Endothelial cell of umbilical vein (primary cell): ENCODE measurements around the gene SPP1. TPM values are rescaled to one million over a fixed set of nuclear protein-coding genes. Genes with fewer than 3 reads are reported as not detected.

ENCODE experiments used
- BruUV-seq: library from RNA; stranded (reverse); fragments of 400-500 nt; replicated peaks from 2 replicates; lab custom pipeline; 2021; lab: Mats Ljungman, UMichigan
- CTCF ChIA-PET: fragments of 300-600, 350-600 bp; sonication (Branson Sonifier 250); formaldehyde crosslinking; loops from one replicate; lab custom pipeline; 2021; ENCODE audit warnings: antibody characterized with exemption, inconsistent platforms; lab: Charles Lee
- POLR2A ChIA-PET: fragments of 300-600, 350-600 bp; sonication (Branson Sonifier 250); formaldehyde crosslinking; loops from one replicate; lab custom pipeline; 2021; ENCODE audit warnings: antibody characterized with exemption, inconsistent platforms; lab: Charles Lee
- DNase-seq: peaks from one replicate; pipeline ENCODE4 v3.0.0-alpha.2; 2011; ENCODE audit warnings: low read depth, low spot score
- FAIRE-seq: peaks from 2 replicates; lab custom pipeline; 2011; peaks lifted over from hg19 to GRCh38; lab: Jason Lieb, UNC
- H2AFZ ChIP-seq: 2 replicates; pipeline ENCODE4 v1.6.0; 2012; ENCODE audit warnings: low read depth, low read length, control low read depth, inconsistent platforms
- H3K27ac ChIP-seq: 2 replicates; pipeline ENCODE4 v1.5.1; 2011; ENCODE audit warnings: low read depth, mild to moderate bottlenecking, control low read depth, low read length, moderate library complexity; ENCODE audit not compliant: insufficient read depth
- H3K27me3 ChIP-seq, 2 experiments: 2 replicates each; pipeline versions ENCODE4 v1.6.0 to v1.6.1; 2011; ENCODE audit warnings: low read length in 2 of 2, mixed read lengths in 1 of 2; ENCODE audit not compliant: control insufficient read depth in 2 of 2, insufficient read depth in 2 of 2
- H3K36me3 ChIP-seq, 2 experiments: 2 replicates in 1 of 2; 3 replicates in 1 of 2; pipeline ENCODE4 v1.5.1; 2011; ENCODE audit warnings: low read length in 2 of 2, mild to moderate bottlenecking in 1 of 2, moderate library complexity in 1 of 2; ENCODE audit not compliant: control insufficient read depth in 2 of 2, insufficient read depth in 2 of 2; ENCODE audit errors: extremely low read depth in 1 of 2
- H3K4me1 ChIP-seq: 3 replicates; pipeline ENCODE4 v1.5.1; 2011; ENCODE audit warnings: mild to moderate bottlenecking, low read length; ENCODE audit not compliant: control insufficient read depth, insufficient read depth; ENCODE audit errors: extremely low read depth
- H3K4me2 ChIP-seq: 2 replicates; pipeline ENCODE4 v1.6.1; 2011; ENCODE audit warnings: low read length, control low read depth, mixed read lengths; ENCODE audit not compliant: insufficient read depth
- H3K4me3 ChIP-seq, 3 experiments: fragments of 200-600 bp in 1 of 3; sonication (generic), shearing (Covaris generic) in 1 of 3; replicated peaks in 1 of 3; 2 replicates each; pipeline ENCODE4 v1.5.1; 2011 to 2016; ENCODE audit warnings: control low read depth in 3 of 3, low read length in 3 of 3, mild to moderate bottlenecking in 2 of 3, inconsistent platforms in 1 of 3, low read depth in 1 of 3, moderate library complexity in 1 of 3; ENCODE audit not compliant: insufficient read depth in 1 of 3
- H3K79me2 ChIP-seq: 2 replicates; pipeline ENCODE4 v1.6.0; 2012; ENCODE audit warnings: low read length, inconsistent platforms; ENCODE audit not compliant: control insufficient read depth, insufficient read depth
- H3K9ac ChIP-seq: replicated peaks from 2 replicates; pipeline ENCODE3; 2011; ENCODE audit warnings: low read length, control low read depth; ENCODE audit not compliant: insufficient read depth; ENCODE audit errors: extremely low read depth
- H3K9me1 ChIP-seq: replicated peaks from 3 replicates; pipeline ENCODE4 v1.6.0; 2011; ENCODE audit warnings: mild to moderate bottlenecking, low read length; ENCODE audit not compliant: control insufficient read depth, insufficient read depth; ENCODE audit errors: extremely low read depth
- H3K9me3 ChIP-seq: replicated peaks from 2 replicates; pipeline ENCODE4 v1.5.1; 2012; ENCODE audit warnings: low read length, inconsistent platforms; ENCODE audit not compliant: control insufficient read depth, insufficient read depth
- H4K20me1 ChIP-seq: replicated peaks from 2 replicates; pipeline ENCODE3; 2011; ENCODE audit warnings: mild to moderate bottlenecking, low read length; ENCODE audit not compliant: control insufficient read depth, insufficient read depth; ENCODE audit errors: extremely low read depth
- EZH2 ChIP-seq: IDR thresholded peaks from 2 replicates; pipeline ENCODE4 v1.6.1; 2012; ENCODE audit warnings: borderline replicate concordance, low read depth, mild to moderate bottlenecking, moderate library complexity, low read length, inconsistent platforms; ENCODE audit not compliant: severe bottlenecking
- FOS ChIP-seq: IDR thresholded peaks from 2 replicates; pipeline ENCODE4 v1.6.1; 2011; ENCODE audit warnings: mild to moderate bottlenecking, low read length, moderate library complexity, borderline replicate concordance; ENCODE audit not compliant: insufficient read depth
- GATA2 ChIP-seq: IDR thresholded peaks from 2 replicates; pipeline ENCODE4 v1.7.0; 2011; ENCODE audit warnings: low read depth, mild to moderate bottlenecking, moderate library complexity, mixed read lengths, low read length; ENCODE audit not compliant: insufficient read length, insufficient read depth
- JUN ChIP-seq: IDR thresholded peaks from 2 replicates; pipeline ENCODE4 v1.6.1; 2011; ENCODE audit warnings: borderline replicate concordance, low read depth; ENCODE audit not compliant: insufficient read length, insufficient read depth
- MYC ChIP-seq: IDR thresholded peaks from one replicate; pipeline ENCODE4 v1.6.1; 2011; ENCODE audit warnings: mild to moderate bottlenecking, low read depth, low read length
- POLR2A ChIP-seq: IDR thresholded peaks from 2 replicates; pipeline ENCODE4 v1.6.1; 2012; ENCODE audit warnings: low read depth, mild to moderate bottlenecking, control low read depth, low read length
- POLR2AphosphoS5 ChIP-seq: IDR thresholded peaks from 2 replicates; pipeline ENCODE4 v1.6.1; 2012; ENCODE audit warnings: low read depth, mild to moderate bottlenecking, control low read depth, low read length, moderate library complexity; ENCODE audit not compliant: insufficient read depth
- dilution Hi-C: fragments of 300-500 bp; cut with MboI; formaldehyde crosslinking; loops from one replicate; pipeline ENCODE4 v1.15.0; 2019; ENCODE audit warnings: low sequenced_read_pairs; ENCODE audit not compliant: extremely low pct_ligation_motif_present
- intact Hi-C: fragments of 100-400 bp; cut with micrococcal nuclease; formaldehyde crosslinking; loops from one replicate; pipeline ENCODE4 v1.10.0; 2022
- polyA plus RNA-seq, 4 experiments: library from polyadenylated mRNA; depleted of rRNA in 3 of 4; stranded (reverse) in 3 of 4; unstranded in 1 of 4; fragments of >200 nt; gene quantifications; 2 replicates each; pipeline versions ENCODE4 v1.2.1 to v1.2.3, GENCODE V29; 2011 to 2012; ENCODE audit warnings: missing spikeins in 1 of 4
- total RNA-seq: library from RNA; stranded (reverse); gene quantifications from 2 replicates; pipeline ENCODE4 v1.2.3, GENCODE V29; 2021
- TF ChIP-seq, protein P1 (sequence below), 2 donors: IDR thresholded peaks; 1 replicate in 1 of 2; 2 replicates in 1 of 2; pipeline ENCODE4 v1.5.1; 2011; ENCODE audit warnings: low read length in 2 of 2, mild to moderate bottlenecking in 2 of 2, moderate library complexity in 2 of 2, control low read depth in 1 of 2, inconsistent platforms in 1 of 2, low read depth in 1 of 2; ENCODE audit not compliant: insufficient read depth in 1 of 2; ENCODE audit errors: extremely low read depth in 1 of 2
- TF ChIP-seq, protein P2 (sequence below): IDR thresholded peaks from 2 replicates; pipeline ENCODE4 v1.6.1; 2011; ENCODE audit not compliant: insufficient read depth, insufficient read length

SPP1 gene
- total and polyA plus RNA-seq, 2 donors (not counting 3 experiments of a cell fraction or from before 2014, with no cell fraction given): not detected

DNA sequence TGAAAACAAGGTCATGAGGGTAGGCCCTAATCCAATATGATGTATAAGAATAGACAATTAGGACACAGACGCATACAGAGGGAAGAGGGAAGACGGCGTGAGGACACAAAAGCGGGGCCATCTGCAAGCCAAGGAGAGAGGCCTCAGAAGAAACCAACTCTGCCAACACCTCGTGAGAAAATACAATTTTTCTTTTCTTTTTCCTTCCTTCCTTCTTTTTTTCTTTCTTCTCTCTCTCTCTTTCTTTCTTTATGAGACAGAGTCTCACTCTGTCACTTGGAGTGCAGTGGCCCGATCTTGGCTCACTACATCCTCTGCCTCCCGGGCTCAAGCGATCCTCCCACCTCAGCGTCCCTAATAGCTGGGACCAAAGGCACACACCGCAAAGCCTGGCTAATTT, 30.4 kb downstream of the SPP1 start:
- H3K9me3 ChIP-seq: no peaks in the 10 kb centered on the region
- H3K79me2 ChIP-seq: peaks cover 29% of the 10 kb centered on the region
- dilution Hi-C loops (no loop called here), intact Hi-C loops (loop anchor here (5.0 kb wide), 1 partner anchor 101 kb away; no protein-coding TSS in a partner anchor)
- DNase-seq (no peak), FAIRE-seq (no peak)
- no TSS peak for BruUV-seq
- TF ChIP-seq FOS (no peak), JUN (no peak), POLR2A (no peak), POLR2AphosphoS5 (no peak), MYC (no peak), EZH2 (no peak), GATA2 (no peak)
- TF ChIP-seq, protein P1, sequence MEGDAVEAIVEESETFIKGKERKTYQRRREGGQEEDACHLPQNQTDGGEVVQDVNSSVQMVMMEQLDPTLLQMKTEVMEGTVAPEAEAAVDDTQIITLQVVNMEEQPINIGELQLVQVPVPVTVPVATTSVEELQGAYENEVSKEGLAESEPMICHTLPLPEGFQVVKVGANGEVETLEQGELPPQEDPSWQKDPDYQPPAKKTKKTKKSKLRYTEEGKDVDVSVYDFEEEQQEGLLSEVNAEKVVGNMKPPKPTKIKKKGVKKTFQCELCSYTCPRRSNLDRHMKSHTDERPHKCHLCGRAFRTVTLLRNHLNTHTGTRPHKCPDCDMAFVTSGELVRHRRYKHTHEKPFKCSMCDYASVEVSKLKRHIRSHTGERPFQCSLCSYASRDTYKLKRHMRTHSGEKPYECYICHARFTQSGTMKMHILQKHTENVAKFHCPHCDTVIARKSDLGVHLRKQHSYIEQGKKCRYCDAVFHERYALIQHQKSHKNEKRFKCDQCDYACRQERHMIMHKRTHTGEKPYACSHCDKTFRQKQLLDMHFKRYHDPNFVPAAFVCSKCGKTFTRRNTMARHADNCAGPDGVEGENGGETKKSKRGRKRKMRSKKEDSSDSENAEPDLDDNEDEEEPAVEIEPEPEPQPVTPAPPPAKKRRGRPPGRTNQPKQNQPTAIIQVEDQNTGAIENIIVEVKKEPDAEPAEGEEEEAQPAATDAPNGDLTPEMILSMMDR (IDR thresholded peaks at IDR 0.05; ENCODE audit: extremely low read depth in 1 of 2, insufficient read depth in 1 of 2, low read depth in 1 of 2, low read length in 2 of 2): no peak
- TF ChIP-seq, protein P2, sequence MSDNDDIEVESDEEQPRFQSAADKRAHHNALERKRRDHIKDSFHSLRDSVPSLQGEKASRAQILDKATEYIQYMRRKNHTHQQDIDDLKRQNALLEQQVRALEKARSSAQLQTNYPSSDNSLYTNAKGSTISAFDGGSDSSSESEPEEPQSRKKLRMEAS: no peak
- no peak overlapping the region for H2AFZ ChIP-seq
- no peaks in the 10 kb centered on the region for H4K20me1 ChIP-seq
- H3K9me1 ChIP-seq: no peaks in the 10 kb centered on the region
- H3K4me2 ChIP-seq: no peak overlapping the region
- no peak overlapping the region for H3K27ac ChIP-seq
- no peaks in the 10 kb centered on the region for H3K27me3 ChIP-seq
- no peak overlapping the region for H3K9ac ChIP-seq
- no peaks in the 10 kb centered on the region for H3K36me3 ChIP-seq
- POLR2A ChIA-PET: no interaction called here
- H3K4me3 ChIP-seq: no peak overlapping the region
- CTCF ChIA-PET: interaction anchor here (1.2 kb wide), 1 partner anchor 49 kb away, joined by 4 read pairs; no protein-coding TSS in a partner anchor
- peaks cover 19% of the 10 kb centered on the region for H3K4me1 ChIP-seq
